Stimulated activated CD4-positive, alpha-beta T cell treated with anti-CD3 and anti-CD28 coated beads, TNF-alpha, amount 100 ng/mL, for 1 hour (primary cell): ENCODE results near the gene ZCCHC7.
A peak's percentile ranks its signal among the peaks of the same experiment; 100 is the strongest.
"Not testable (repeated sequence)": the region's sequence is repeated elsewhere in the genome, so short reads cannot be mapped to it uniquely, and the experiment has no call there.

Source experiments
- DNase-seq, 3 donors: peaks; one replicate each; pipeline ENCODE4 v3.0.0-alpha.2; 2020; ENCODE audit warnings: low read depth in 3 of 3, low spot score in 1 of 3

Gene ZCCHC7

DNA sequence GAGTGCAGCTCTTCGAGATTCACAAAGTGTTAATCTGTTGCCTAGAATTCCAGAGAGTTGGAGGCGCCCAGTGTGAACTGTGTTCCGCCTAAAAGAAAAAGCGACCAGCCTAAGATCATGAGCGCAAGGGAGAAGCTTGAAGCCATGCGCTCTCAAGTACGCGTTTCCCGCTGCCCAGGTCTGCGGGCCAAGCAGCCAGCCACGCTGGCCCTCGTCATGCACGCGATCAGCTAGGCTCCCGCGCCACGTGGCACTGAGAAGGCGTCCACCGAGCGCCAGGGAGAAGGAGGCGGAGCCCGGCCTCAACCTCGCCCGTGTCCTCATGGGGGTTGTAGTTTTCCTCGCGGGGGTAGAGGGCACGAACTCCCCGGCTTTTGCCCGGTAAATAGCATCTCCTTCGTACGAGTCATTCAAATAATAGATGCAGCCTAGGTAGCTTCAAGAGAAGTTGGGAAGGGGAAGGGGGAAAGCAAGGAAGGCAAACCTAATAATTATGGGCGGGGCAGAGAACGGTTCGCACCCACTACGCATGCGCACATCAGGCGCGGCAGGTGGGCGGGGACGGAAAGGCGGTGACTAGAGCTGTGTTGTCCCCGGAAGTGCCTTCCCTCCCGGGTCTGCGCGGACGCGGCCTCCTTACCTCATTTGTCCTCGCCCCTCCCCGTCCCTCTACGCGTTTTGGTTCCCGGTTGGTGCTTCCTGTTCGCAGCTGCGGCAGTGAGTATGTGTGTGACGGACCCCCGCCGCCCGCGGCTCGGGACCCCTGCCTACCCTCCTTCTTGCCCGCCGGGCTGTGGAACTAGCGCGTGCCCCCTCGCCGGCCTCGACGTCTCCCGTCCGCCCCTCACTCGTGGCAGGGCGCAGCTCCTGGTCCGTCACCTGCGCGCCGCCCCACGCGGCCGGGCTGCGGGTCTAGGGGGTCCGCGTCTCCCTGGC lies at the start of gene ZCCHC7:
Gene ZCCHC7 (plus strand): TSS at position 668 of the 936 bp plus-strand sequence.
- peak; percentile 92 to 96 (median 93) for DNase-seq

DNA sequence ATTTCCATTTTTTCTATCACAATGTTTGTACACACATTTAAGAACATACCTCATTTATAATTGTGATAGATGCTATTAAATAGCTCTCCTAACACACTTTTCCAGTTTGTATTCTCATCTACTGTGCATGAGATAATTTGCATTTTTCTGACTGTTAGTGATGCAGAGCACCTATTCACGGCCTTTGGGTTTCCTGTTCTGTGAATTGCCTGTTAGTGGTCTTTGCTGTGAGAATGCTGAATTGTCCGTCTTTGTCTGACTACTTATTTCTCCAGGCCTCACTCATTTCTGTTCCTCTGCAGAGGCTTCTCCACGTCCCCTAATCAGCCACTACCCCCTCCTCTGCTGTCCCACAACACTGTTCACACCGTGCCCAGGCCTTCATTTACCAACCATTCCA lies 45.6 kb upstream of the ZCCHC7 start:
- not testable (repeated sequence) for DNase-seq

- peak; percentile 80 to 85 (median 84) for DNase-seq
Observed at GRCh38 chr9:37079370-37080164, 40.8 kb upstream of the ZCCHC7 start.

DNA sequence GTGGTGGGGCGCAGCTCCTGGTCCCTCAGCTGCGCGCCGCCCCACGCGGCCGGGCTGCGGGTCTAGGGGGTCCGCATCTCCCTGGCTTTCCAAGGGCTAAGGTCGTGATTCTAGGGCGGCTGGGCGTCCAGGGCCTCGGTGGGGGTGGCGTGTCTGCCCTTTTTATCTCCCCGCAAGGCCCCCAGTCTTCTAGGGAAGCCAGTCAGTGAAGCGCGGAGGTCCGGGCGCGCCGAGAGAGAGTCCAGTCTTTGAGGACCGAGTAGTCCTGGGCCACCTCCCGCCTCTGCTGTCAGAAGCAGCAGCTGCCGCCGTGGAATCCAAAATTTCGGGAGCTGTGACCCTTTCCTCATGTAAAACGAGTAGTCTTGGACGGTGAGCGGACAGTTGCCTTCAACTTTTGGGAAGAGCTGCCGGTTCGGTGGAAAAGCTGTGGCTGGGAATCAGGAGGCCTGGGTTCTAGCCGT lies 40.2 kb upstream of the ZCCHC7 start:
- DNase-seq, result not testable (repeated sequence)

GRCh38 chr9:37081507-37081906 lies 38.9 kb upstream of the ZCCHC7 start:
- DNase-seq, result not testable (repeated sequence)

- no peak for DNase-seq
Observed at GRCh38 chr9:37082214-37082765, 38.1 kb upstream of the ZCCHC7 start.

DNA sequence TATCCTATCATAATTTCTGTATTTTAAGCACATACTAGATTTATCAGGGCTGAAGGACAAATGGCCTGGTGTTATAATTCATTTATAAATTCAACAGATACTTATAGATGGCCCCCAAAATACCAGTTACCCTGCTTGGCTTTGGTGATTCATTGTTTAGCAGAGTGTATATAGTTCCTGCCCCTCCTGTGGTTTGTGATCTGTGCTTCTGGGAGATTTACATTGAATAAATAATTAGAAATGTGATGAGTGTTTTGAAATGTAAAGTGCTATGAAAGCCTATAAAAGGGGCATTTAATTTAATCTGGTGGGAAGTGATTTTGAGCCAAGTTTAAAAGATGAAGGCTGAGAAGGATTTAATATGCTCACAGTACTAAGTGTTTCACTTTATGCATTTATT lies 36.7 kb upstream of the ZCCHC7 start:
- DNase-seq, result no peak

- no peak for DNase-seq
Observed at GRCh38 chr9:37085233-37085632, 35.1 kb upstream of the ZCCHC7 start.

DNA sequence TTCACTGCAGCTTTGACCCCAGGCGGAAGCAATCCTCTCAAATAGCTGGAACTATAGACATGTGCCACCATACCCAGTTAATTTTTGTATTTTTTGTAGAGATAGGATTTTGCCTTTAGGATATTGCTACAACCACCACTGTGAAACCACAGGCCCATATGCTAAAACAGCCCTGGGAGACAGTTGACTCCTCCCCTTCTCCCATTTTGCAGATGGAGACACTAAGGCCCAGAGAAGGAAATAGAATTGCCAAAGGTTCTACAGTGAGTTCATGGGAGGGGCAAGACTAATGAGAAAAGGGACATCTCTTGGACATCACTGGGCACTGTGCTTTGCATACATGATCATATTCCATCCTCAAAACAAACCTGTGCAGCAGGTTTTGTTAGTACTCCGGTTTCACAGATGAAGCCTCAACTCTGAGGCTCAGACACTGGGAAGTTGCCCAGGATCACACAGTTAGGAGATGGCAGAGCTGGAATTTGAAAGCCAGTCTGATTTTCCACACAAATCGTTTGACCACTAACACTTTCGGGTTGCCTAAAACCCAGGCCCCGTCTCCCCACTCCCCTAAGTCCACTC lies 27.6 kb upstream of the ZCCHC7 start:
- not testable (repeated sequence) for DNase-seq

GRCh38 chr9:37094751-37095150 lies 25.6 kb upstream of the ZCCHC7 start:
- no peak for DNase-seq

DNA sequence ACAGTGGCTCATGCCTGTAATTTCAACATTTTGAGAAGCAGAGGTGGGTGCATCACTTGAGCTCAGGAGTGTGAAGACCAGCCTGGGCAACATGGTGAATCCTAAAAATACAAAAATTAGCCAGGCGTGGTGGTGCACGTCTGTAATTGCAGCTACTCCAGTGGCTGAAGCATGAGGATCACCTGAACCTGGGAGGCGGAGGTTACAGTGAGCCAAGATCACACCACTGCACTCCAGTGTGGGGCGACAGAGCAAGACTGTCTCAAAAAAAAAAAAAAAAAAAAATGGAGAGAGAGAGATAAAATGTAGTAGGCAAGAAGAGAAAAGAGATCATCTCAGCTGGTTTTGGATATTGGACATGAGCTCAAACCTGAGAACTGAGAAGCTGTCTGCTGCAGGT lies 23.7 kb upstream of the ZCCHC7 start:
- no peak for DNase-seq

DNA sequence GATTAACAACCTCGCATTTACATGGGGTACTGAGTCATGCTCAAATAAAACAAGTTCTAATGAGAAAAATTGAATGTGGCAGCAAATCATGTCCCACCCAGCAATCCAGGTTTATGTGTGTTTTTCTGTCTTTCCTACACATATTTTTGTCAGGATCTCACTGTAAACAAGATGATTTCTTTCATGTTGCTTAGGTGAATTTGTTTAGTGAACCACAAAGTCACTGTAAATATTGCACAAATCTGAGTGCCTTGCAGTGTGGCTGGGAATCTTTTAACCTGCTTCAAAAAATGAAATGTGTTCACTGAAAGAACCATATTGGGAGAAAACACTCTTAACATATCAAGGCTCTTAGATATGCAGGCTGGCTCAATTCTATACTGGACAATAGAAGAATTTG lies 23.1 kb upstream of the ZCCHC7 start:
- DNase-seq, result no peak

DNA sequence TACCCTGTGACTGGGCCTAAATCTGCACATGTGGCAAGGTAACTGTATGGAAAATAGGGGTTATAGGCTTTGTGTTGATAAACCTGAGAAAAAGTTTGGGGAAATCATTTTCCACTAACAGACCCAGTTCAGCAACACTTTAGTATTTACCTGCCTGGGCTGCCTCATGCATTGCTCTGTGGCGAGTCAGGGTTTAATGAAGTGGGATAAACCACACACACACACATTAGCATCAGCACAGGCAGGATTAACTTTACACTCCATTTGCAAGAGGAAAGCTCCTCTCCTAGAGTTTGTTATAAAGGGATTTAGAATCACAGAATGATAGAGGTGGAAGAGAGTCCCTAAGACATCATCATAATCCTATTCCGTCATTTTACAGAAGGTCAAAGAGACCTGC lies 20.0 kb upstream of the ZCCHC7 start:
- no peak for DNase-seq

GRCh38 chr9:37100741-37101140 lies 19.6 kb upstream of the ZCCHC7 start:
- no peak for DNase-seq

DNA sequence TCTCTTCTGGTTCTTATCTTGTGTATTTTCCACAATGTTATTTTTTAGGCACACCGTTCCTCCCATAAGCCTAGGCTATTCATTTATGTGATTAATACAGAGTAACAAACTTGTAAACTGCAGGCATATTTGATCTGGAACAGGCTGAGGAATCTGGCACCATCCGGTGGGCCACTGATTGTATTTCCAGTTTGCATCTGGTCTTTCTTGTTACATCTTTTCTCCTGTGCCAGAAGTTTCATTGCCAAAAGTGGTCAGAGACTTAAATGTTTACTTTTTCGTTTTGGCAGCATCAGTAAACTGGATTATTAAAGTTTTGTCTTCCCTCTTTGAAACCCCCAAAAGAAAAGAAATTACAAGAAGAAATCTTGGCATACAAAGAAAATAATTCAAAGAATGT lies 17.9 kb upstream of the ZCCHC7 start:
- DNase-seq, result no peak

- no peak for DNase-seq
Observed at GRCh38 chr9:37104183-37104889, 16.0 kb upstream of the ZCCHC7 start.

GRCh38 chr9:37105234-37105633 lies 15.1 kb upstream of the ZCCHC7 start:
- DNase-seq, result no peak

GRCh38 chr9:37107701-37108100 lies 12.7 kb upstream of the ZCCHC7 start:
- DNase-seq, result no peak

DNA sequence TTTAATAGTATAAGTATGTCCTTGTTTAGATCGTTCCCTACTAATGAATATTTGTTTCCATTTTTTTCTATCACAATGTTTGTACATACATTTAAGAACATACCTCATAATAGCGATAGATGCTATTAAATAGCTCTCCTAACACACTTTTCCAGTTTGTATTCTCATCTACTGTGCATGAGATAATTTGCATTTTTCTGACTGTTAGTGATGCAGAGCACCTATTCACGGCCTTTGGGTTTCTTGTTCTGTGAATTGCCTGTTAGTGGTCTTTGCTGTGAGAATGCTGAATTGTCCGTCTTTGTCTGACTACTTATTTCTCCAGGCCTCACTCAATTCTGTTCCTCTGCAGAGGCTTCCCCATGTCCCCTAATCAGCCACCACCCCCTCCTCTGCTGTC lies 5.9 kb upstream of the ZCCHC7 start:
- DNase-seq, result not testable (repeated sequence)

DNA sequence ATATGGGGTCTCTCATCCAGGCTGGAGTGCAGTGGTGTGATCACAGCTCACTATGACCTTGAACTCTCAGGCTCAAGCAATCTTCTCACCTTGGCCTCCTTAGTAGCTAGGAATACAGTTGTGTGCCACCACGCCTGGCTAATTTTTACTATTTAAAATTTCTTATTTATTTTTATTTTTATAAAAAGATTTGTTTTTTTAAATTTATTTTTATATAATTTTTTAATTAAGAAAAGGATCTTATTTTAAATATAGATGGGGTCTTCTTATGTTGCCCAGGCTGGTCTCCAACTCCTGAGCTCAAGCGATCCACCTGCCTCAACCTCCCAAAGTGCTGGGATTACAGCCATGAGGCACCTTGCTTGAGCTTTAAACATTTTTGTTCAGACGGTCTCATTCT lies 2.4 kb upstream of the ZCCHC7 start:
- no peak for DNase-seq

- no peak for DNase-seq
Observed at GRCh38 chr9:37119360-37119759, 1.0 kb upstream of the ZCCHC7 start.
